GM12875 (cell line): ENCODE results near the gene RAB26.

ENCODE experiments used
- H3K4me3 ChIP-seq: one replicate; pipeline ENCODE4 v1.5.1; 2011; ENCODE audit warnings: low read depth, low read length, control low read depth
- CTCF ChIP-seq: IDR thresholded peaks from 2 replicates; pipeline ENCODE4 v1.5.1; 2011; ENCODE audit warnings: low read depth, mild to moderate bottlenecking, control low read depth, inconsistent platforms, low read length, moderate library complexity, borderline replicate concordance; ENCODE audit not compliant: insufficient read depth

The RAB26 gene

GRCh38 chr16:2183671-2184070, 35.2 kb downstream of the RAB26 start:
- TF ChIP-seq CTCF, result no peak
- H3K4me3 ChIP-seq, result no peak overlapping the region

- TF ChIP-seq CTCF, result no peak
Observed at GRCh38 chr16:2184346-2184745, 35.9 kb downstream of the RAB26 start.

GRCh38 chr16:2184962-2185361, 36.5 kb downstream of the RAB26 start:
- H3K4me3 ChIP-seq, result no peak overlapping the region
- TF ChIP-seq CTCF, result no peak

More at GRCh38 chr16:2184346-2184745, 35.9 kb downstream of the RAB26 start:
- no peak overlapping the region for H3K4me3 ChIP-seq

GRCh38 chr16:2186064-2186463, 37.6 kb downstream of the RAB26 start:
- H3K4me3 ChIP-seq, result no peak overlapping the region
- TF ChIP-seq CTCF, result no peak

- no peak for TF ChIP-seq CTCF
- no peak overlapping the region for H3K4me3 ChIP-seq
Observed at GRCh38 chr16:2186505-2186904, 38.1 kb downstream of the RAB26 start.

GRCh38 chr16:2187212-2187611, 38.8 kb downstream of the RAB26 start:
- H3K4me3 ChIP-seq, result no peak overlapping the region

GRCh38 chr16:2188395-2188794, 40.0 kb downstream of the RAB26 start:
- TF ChIP-seq CTCF, result no peak
- H3K4me3 ChIP-seq, result no peak overlapping the region

More at GRCh38 chr16:2187212-2187611, 38.8 kb downstream of the RAB26 start:
- no peak for TF ChIP-seq CTCF
